HepG2 (cell line): ENCODE measurements around the gene PHKA1.

Experiments
- JUND ChIP-seq: sonication (generic); formaldehyde crosslinking; IDR thresholded peaks from 2 replicates; pipeline ENCODE4 v1.8.0; 2022; ENCODE audit warnings: mild to moderate bottlenecking, missing genetic modification reagents
- ZNF136 ChIP-seq: sonication (generic); formaldehyde crosslinking; IDR thresholded peaks from 2 replicates; pipeline ENCODE4 v1.8.1; 2022; ENCODE audit warnings: low read depth, mild to moderate bottlenecking, moderate library complexity, missing genetic modification reagents
- ZNF24 ChIP-seq: fragments of 450-650 bp; IDR thresholded peaks from 2 replicates; pipeline ENCODE4 v1.6.1; 2017; ENCODE audit warnings: antibody characterized with exemption, mild to moderate bottlenecking
- ZNF703 ChIP-seq: sonication (generic); formaldehyde crosslinking; IDR thresholded peaks from 2 replicates; pipeline ENCODE4 v1.5.1; 2020; ENCODE audit warnings: missing genetic modification reagents, mild to moderate bottlenecking, moderate library complexity, borderline replicate concordance
- ZNF776 ChIP-seq: sonication (generic); formaldehyde crosslinking; IDR thresholded peaks from 2 replicates; pipeline ENCODE4 v1.4.0; 2020; ENCODE audit warnings: mild to moderate bottlenecking, missing genetic modification reagents
- TF ChIP-seq, protein P1 (sequence below): sonication (generic); formaldehyde crosslinking; IDR thresholded peaks from 2 replicates; pipeline ENCODE4 v1.9.0; 2021; ENCODE audit warnings: missing genetic modification reagents, mild to moderate bottlenecking, borderline replicate concordance
- TF ChIP-seq, protein P2 (sequence below), 2 experiments: IDR thresholded peaks; 2 replicates each; pipeline ENCODE4 v1.6.1; 2011 to 2012; ENCODE audit warnings: low read length in 2 of 2, borderline replicate concordance in 1 of 2, low read depth in 1 of 2, mild to moderate bottlenecking in 1 of 2, moderate library complexity in 1 of 2
- TF ChIP-seq, protein P3 (sequence below): sonication (generic); formaldehyde crosslinking; IDR thresholded peaks from 2 replicates; pipeline ENCODE4 v1.8.1; 2023; ENCODE audit warnings: missing genetic modification reagents, inconsistent platforms, borderline replicate concordance
- TF ChIP-seq, protein P4 (sequence below): sonication (generic); formaldehyde crosslinking; IDR thresholded peaks from 2 replicates; pipeline ENCODE4 v1.5.0; 2020; ENCODE audit warnings: mild to moderate bottlenecking, missing genetic modification reagents, moderate library complexity

DNA sequence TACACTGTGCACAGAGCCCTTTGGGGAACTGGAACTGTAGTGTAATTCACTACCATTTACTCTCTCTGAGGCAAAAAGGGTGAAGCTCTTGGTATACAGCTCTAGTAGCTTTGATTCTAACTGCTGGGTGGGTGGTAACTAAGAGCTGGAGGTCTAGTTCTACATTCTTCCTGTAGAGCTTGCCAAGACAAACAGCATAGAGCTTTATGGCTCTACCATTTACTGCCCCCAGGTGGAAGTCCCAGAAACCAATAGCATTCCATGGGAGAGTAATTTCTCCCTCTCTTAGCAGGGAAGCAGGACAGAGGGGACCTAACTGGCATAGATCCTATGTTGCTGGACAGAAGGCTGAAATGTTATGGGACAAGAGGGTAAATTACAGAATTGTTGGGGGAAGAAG lies 168.1 kb downstream of the PHKA1 start:
- TF ChIP-seq, protein P1, sequence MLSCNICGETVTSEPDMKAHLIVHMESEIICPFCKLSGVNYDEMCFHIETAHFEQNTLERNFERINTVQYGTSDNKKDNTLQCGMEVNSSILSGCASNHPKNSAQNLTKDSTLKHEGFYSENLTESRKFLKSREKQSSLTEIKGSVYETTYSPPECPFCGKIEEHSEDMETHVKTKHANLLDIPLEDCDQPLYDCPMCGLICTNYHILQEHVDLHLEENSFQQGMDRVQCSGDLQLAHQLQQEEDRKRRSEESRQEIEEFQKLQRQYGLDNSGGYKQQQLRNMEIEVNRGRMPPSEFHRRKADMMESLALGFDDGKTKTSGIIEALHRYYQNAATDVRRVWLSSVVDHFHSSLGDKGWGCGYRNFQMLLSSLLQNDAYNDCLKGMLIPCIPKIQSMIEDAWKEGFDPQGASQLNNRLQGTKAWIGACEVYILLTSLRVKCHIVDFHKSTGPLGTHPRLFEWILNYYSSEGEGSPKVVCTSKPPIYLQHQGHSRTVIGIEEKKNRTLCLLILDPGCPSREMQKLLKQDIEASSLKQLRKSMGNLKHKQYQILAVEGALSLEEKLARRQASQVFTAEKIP (CRISPR knock-in tag), result no peak
- TF ChIP-seq, protein P2, sequence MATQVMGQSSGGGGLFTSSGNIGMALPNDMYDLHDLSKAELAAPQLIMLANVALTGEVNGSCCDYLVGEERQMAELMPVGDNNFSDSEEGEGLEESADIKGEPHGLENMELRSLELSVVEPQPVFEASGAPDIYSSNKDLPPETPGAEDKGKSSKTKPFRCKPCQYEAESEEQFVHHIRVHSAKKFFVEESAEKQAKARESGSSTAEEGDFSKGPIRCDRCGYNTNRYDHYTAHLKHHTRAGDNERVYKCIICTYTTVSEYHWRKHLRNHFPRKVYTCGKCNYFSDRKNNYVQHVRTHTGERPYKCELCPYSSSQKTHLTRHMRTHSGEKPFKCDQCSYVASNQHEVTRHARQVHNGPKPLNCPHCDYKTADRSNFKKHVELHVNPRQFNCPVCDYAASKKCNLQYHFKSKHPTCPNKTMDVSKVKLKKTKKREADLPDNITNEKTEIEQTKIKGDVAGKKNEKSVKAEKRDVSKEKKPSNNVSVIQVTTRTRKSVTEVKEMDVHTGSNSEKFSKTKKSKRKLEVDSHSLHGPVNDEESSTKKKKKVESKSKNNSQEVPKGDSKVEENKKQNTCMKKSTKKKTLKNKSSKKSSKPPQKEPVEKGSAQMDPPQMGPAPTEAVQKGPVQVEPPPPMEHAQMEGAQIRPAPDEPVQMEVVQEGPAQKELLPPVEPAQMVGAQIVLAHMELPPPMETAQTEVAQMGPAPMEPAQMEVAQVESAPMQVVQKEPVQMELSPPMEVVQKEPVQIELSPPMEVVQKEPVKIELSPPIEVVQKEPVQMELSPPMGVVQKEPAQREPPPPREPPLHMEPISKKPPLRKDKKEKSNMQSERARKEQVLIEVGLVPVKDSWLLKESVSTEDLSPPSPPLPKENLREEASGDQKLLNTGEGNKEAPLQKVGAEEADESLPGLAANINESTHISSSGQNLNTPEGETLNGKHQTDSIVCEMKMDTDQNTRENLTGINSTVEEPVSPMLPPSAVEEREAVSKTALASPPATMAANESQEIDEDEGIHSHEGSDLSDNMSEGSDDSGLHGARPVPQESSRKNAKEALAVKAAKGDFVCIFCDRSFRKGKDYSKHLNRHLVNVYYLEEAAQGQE (IDR thresholded peaks at IDR 0.05; ENCODE audit: borderline replicate concordance in 1 of 2, low read depth in 1 of 2, low read length in 2 of 2), result no peak
- TF ChIP-seq JUND (CRISPR knock-in tag) (no peak), ZNF24 (no peak), ZNF703 (CRISPR knock-in tag) (no peak), ZNF776 (CRISPR knock-in tag) (no peak), ZNF136 (CRISPR knock-in tag) (no peak)
- TF ChIP-seq, protein P3, sequence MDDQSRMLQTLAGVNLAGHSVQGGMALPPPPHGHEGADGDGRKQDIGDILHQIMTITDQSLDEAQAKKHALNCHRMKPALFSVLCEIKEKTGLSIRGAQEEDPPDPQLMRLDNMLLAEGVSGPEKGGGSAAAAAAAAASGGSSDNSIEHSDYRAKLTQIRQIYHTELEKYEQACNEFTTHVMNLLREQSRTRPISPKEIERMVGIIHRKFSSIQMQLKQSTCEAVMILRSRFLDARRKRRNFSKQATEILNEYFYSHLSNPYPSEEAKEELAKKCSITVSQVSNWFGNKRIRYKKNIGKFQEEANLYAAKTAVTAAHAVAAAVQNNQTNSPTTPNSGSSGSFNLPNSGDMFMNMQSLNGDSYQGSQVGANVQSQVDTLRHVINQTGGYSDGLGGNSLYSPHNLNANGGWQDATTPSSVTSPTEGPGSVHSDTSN, result no peak
- TF ChIP-seq, protein P4, sequence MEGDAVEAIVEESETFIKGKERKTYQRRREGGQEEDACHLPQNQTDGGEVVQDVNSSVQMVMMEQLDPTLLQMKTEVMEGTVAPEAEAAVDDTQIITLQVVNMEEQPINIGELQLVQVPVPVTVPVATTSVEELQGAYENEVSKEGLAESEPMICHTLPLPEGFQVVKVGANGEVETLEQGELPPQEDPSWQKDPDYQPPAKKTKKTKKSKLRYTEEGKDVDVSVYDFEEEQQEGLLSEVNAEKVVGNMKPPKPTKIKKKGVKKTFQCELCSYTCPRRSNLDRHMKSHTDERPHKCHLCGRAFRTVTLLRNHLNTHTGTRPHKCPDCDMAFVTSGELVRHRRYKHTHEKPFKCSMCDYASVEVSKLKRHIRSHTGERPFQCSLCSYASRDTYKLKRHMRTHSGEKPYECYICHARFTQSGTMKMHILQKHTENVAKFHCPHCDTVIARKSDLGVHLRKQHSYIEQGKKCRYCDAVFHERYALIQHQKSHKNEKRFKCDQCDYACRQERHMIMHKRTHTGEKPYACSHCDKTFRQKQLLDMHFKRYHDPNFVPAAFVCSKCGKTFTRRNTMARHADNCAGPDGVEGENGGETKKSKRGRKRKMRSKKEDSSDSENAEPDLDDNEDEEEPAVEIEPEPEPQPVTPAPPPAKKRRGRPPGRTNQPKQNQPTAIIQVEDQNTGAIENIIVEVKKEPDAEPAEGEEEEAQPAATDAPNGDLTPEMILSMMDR (CRISPR knock-in tag), result peak; percentile 24
